NCI-H774 (cell line): Measurements from ENCODE around the gene TNFAIP2.
A peak's percentile ranks its signal among the peaks of the same experiment; 100 is the strongest.

Source experiments
- DNase-seq: peaks from one replicate; lab custom pipeline; 2025; lab: John Stamatoyannopoulos, UW

The TNFAIP2 gene, protein sequence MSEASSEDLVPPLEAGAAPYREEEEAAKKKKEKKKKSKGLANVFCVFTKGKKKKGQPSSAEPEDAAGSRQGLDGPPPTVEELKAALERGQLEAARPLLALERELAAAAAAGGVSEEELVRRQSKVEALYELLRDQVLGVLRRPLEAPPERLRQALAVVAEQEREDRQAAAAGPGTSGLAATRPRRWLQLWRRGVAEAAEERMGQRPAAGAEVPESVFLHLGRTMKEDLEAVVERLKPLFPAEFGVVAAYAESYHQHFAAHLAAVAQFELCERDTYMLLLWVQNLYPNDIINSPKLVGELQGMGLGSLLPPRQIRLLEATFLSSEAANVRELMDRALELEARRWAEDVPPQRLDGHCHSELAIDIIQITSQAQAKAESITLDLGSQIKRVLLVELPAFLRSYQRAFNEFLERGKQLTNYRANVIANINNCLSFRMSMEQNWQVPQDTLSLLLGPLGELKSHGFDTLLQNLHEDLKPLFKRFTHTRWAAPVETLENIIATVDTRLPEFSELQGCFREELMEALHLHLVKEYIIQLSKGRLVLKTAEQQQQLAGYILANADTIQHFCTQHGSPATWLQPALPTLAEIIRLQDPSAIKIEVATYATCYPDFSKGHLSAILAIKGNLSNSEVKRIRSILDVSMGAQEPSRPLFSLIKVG

DNA sequence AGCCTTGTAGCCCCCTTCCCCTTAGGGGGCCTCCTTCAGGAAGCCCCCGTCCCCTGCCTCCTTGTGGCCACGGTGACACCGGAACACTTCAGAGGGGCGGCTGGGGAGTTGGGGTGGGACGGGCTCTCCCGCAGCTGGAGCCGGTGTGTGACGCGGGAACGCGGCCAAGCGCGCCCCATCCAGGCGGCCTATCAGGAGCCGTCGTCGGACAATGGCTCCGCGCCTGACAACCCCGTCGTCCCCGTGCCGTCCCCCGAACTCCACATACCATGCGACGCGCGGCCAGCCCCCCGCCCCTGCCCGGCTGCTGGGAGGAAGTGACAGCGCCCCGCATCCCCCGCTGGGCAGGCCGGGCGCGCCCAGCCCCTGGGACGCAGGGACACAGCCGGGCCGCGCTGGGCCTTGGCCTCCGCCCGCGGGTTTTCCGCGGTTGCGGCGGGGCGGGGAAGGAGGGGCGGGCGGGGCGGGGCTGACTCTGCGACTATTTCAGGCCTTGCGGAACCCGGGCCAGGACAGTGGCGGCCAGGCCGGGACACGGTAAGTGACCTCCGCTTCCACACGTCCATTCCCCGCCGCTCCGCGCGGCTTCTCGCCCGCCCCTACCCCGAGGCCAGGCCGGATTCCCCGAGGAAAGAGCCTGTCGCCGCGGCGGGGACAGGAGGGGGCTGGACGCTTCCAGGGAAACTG is at the start of gene TNFAIP2:
Gene TNFAIP2 (plus strand): TSS at position 515 of the 687 bp plus-strand sequence. CDS start 2,997 bp downstream, outside the sequence.
- DNase-seq, result peak; percentile 47

DNA sequence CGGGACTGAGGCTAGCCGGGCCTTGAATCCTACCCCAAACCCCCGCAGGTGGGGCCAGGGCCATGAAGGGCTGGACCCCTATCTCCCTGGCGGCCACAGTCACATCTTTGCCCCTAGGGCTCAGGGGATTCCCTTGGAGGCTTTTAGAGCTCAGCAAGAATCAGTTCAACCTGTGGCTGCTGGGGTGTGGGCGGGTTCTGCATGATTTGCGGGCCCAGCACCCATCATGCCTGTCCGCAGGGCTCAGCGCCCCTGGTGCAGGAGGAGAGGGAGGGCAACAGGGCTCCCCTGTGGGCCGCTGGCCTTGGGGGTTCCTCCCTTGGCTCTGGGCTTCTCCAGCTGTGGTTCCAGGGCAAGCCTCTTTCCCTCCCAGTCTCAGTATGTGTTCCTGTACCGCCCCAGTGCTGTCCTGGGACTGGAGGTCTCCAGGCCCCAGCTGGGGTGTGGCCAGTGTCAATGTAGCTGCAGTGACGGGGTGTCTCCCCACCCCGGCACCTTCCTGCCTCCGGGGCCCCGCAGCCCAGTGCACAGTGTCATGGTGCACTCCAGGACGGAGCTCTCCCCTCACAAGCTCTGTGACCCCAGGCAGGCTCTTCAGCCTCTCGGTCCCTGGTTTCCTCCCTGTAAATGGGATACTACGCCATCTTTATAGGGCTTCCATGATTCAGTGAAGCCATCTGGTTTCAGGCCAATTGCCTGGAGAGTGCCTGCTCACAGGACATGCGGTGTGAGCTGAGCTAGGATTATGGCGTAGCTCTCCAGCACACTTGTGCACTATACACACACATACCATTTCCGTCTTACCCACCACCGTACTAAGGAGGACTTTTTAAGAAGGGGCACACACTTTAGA is 49.2 kb upstream of the TNFAIP2 start:
- DNase-seq, result no peak

- no peak for DNase-seq
These were observed 48.4 kb upstream of the TNFAIP2 start for GRCh38 chr14:103074729-103075367.

- DNase-seq, result peak; percentile 42
These were observed 44.9 kb upstream of the TNFAIP2 start for GRCh38 chr14:103078420-103078749.

- DNase-seq, result no peak
These were observed 44.2 kb upstream of the TNFAIP2 start for GRCh38 chr14:103078860-103079587.

GRCh38 chr14:103081951-103082350 is 41.3 kb upstream of the TNFAIP2 start:
- DNase-seq, result no peak

- no peak for DNase-seq
These were observed 39.0 kb upstream of the TNFAIP2 start, which contains the start of gene LBHD2 for GRCh38 chr14:103084021-103084919. Gene LBHD2 (plus strand): TSS chr14:103084210. CDS start chr14:103086013, 1,803 bp downstream.

- DNase-seq, result no peak
These were observed 37.9 kb upstream of the TNFAIP2 start for GRCh38 chr14:103085106-103086091.

- DNase-seq, result no peak
These were observed 36.4 kb upstream of the TNFAIP2 start for GRCh38 chr14:103086771-103087342.

- DNase-seq, result no peak
These were observed 35.9 kb upstream of the TNFAIP2 start for GRCh38 chr14:103087343-103087835.

DNA sequence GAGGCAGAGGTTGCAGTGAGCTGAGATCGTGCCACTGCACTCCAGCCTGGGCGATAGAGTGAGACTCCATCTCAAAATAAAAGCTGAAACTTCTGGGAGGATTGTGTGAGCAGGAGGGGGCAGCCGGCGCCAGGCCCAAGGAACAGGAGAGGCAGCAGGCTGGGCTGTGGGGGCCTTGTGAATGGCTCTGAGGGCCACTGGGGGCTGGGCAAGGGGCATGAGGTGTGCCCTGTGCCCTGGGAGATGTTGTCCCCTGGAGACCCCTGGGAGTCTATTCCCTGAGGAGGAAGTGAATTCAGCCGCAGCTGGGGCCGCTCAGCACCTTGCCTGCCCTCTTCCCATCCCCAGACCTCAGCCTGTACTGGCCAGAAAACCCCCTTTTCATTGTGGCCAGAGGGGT is 34.3 kb upstream of the TNFAIP2 start:
- DNase-seq, result no peak

DNA sequence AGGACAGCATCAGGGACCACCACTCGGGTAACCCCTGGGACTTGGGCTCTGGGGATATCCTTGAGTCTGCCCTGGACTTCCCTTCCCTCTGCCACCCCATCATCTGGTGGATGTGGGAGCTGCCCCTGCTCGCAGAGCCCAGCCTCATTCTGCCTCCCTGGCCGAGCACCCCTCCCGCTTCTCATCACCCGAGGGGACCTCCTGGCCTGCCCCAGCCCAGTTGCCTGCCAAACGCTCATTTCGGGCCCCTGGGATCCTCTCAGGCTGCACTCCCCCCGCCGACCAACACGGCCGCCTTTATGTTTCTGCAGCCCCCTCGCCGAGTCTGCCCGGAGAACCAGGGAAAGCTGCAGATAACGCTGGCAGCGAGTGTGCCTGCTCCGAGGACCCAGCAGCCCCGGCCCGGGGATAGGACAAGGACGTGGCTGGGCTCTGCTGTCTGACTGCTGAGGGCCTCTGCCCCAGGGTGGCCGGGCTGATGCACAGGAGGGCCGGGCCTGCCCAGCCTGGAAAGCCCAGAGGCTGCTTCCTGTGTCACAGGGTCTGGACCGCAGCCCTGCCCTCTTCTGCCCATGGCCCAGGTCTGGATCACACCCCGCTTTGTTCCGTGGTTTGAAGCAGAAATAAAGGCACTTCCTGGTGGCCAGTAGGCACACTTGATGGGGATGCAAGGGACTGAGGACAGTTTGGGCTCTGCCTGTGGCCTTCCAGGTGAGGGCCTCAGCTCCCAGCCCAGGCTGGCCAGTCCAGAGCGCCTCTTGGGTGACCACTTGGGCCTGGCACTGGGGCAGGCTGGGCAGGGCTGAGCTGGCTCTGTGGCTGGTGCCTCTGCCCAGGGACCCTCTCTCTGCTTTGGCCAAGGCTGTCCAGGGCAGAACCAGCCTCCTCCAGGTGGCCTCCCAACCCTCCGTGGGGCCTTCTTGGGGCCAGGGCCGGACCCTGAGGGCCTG is 33.6 kb upstream of the TNFAIP2 start:
- DNase-seq, result no peak

- no peak for DNase-seq
These were observed 32.7 kb upstream of the TNFAIP2 start for GRCh38 chr14:103090481-103091020.

DNA sequence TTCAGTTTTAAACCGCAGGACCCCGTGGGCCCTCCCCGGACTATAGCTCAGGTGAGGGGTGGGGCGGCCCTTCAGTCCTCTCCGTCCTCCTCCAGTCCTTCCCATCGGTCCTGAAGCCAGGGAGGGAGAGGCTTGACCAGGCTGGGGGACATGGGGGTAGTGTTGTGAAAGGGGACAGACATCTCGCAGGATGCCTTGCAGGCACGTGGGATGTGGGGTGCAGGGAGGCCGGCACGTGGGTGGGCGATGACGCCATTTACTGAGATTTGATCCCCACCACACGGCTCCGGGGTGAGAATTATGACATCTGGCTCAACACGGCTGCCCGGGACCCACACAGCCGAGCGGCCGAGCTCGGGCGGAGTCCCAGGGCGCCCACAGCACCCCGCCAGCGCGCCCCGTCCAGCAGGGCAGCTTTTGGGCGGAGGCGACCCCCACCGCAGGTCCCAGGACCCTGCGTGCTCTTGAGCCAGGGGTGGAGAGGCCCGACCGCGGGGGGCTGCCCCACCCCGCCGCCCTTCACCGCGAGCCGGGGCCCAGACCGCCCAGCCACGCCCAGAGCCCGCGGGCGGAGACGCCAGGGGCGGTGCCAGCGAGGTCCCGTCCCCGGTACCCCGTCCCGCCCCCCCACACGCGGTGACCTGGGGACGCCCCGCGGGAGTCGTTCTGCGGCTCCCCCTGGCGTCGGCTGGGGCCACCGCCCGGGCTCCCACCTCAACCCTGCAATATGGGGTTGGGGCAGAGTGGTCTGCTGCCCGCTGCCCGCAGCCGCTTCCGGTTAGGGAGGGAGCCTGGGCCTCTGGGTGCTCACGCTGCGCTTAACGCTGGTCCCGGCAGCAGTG is 32.0 kb upstream of the TNFAIP2 start:
- DNase-seq, result peak; percentile 11

GRCh38 chr14:103091883-103092222 is 31.4 kb upstream of the TNFAIP2 start:
- DNase-seq, result no peak
